ENCODE measurements around the gene THSD4.

Gene THSD4

DNA sequence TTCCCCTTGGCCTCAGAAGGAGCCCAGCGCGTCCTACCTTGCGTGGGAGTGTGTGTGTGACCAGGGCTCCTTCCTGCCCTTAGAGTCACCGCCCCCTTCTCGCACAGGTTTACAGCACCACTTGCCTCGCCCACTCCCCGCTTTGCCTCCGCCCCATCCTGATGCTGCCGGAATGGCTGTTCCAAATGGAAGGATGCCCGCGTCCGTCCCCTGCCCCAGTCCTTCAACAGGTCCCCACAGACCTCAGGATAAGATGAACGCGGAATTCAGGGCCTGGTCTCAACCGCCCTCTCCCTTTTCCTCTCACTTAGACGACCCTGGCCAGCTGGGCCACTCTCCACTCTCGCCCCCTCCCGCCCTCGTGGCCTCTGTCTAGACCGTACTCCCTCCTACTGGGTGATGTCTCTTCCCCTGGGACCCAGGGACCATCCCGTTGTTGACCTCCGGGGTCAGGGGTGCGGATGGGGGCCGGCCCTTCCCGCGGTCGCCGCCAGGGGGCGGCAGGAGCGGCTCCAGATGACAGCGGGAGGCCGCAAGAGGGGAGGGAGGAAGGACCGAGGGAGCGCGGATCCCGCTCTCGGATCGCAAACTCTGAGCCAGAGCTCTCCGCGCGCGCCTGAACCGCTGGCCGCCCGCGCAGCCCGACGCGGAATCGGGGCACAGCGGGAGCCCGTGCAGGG lies at the start of gene THSD4:
Gene THSD4 (plus strand): TSS at position 585 of the 680 bp plus-strand sequence.
- Histone ChIP-seq H3K27ac (peak within 1 kb of the TSS in 7 of 21 experiments; percentile 5 to 61 (median 47)), H3K4me3 (peak within 1 kb of the TSS; percentile 25 to 57 (median 44))

DNA sequence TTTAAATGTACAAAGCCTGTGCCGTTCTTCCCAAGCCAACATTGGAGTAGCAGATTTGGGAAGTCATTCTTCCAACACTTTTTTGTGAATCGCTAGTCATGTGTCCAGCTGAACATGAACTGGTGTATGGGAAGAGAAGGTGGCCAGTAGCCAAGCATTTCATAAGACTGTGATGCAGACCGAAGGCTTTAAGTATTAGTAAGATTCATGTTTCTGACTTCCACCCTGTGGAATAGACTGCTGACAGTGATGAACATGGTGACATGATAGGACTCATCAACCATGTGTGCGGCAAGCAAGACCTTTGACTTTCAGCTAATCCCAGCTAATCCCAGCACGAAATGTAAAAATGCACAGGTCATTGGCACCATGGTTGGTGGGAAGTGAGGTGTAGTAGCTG lies 48.3 kb upstream of the THSD4 start:
- no peak overlapping the region for H3K27ac ChIP-seq

DNA sequence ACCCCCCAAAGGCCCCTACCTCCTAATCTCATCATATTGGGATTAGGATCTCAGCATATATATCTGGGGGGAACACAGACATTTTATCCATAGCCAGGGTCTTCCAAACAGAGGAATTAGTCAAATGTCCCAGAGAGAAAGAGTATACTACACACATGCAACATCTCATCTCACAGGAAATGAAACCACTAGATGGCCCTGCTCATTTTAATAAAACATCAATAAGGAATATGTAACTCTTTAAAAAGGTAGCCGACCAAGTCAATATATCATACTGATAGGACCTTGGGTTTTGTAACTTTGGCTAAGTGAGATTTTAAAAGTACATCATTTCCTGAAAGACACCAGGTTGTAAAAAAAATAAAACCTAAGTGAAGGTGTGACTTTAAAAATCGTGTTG lies 45.6 kb upstream of the THSD4 start:
- Histone ChIP-seq H3K27ac (no peak overlapping the region), H3K4me3 (no peak overlapping the region)

More for the DNA sequence above, 48.3 kb upstream of the THSD4 start:
- H3K4me3 ChIP-seq, result no peak overlapping the region

DNA sequence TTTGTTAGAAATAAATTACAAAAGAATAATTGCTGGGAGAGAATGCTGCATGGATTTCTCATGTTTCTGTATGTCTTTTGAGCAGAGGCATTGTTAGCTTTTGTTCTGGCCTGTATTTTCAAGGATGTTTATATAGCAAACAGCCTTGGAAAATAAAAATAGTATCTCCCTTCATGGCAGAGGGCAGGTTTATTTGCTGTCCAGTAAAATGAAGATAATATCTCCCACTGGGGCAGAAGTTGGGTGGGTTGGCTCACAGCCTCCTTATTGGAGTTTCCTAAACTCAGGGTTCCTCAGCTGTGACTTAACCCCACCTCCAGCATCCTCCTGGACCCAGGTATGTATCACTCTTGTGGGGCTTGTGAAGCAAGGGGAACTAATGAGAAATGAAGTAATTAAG lies 43.7 kb upstream of the THSD4 start:
- no peak overlapping the region for H3K27ac ChIP-seq
- H3K4me3 ChIP-seq, result no peak overlapping the region

DNA sequence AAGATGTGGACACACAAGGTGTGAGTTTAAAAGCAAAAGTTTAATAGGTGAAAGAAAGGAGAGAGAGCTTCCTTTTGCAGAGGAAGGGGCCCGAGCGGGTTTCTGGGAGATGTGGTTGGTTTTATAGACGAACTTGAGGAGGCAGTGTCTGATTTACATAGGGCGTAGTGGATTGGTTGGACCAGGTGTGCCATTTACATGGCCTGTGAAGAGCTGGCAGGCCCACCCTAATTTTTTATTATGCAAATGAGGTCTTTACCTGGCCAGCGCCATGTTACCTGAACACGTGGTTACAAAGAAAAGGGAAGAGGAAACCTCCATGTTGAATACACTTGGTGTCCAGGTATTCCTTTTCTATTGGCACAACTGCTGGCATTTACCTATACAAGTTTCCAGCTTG lies 42.8 kb upstream of the THSD4 start:
- Histone ChIP-seq H3K4me3 (no peak overlapping the region), H3K27ac (no peak overlapping the region)

DNA sequence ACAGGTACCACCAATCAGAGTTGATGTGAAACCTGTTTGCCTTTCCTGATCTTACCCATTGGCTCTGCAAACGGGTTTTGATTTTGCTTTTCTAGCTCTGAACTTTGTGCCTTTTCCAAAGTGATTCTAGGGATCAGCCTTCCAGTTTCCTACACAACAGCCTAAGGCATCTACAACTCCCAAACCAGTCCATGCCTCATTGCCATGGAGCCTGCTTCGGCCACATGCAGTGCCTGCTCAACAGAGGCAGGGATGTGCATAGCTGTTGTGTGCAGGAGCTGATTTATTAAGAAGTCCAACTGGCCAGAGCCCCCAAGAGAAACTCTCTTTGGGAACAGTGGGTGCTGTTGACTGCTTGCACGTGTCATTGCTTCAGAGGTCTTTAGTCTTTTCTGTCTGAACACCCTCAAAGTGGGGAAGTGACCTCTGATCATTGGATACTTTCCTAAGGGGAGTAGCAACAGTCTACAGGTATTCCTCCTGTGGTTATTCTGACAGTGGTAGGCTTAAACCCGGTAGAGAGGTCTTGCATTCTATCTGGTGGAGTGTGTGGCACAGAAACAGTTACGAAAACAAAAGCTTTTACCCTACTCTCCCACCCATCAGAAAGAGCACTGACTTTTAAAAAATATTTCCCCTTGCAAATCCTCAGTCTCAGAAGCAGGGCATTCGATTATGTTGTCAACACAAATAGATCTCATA lies 36.6 kb upstream of the THSD4 start:
- Histone ChIP-seq H3K4me3 (no peak overlapping the region), H3K27ac (peak overlapping the region in 3 of 21 experiments; percentile 28 to 63 (median 30))

DNA sequence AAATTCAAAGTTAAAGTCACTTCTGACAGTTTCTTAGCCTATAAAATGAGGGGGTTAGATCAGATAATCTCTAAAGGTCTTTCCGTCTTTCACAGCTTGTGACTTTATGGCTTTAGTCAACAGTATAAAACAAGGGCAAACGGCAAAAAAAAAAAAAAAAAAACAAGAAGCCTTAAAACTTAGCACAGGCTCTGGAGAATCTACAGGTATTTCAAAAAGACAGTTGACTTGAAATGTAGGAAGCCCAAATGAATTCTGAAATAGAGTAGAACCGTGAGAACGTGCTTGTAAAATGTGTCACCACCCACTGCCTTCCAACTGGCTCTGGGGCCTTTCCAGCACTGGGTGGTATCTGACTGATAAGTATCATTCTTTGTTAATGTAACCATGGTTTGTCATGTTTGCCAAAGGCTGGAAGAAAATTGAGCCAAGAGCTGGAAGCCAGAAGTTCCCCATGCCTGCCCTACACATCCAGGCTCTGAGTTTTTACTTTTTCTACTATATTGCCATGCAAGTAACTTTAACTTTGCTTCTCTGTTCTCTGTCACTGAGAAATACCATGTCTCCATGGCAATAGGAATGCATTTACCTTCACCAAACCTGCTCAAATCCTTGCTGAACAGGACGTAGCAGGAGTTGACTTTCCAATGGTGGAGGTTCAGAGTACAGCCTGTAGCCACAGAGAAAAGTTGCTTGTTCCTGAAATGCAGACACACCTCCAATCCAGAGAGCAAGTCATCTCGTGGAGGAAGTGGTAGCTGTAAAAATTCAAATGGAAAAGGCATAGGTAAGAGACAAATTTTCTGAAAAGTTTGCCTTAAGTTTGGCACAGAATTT lies 35.8 kb upstream of the THSD4 start:
- Histone ChIP-seq H3K4me3 (no peak overlapping the region), H3K27ac (peak overlapping the region in 4 of 21 experiments; percentile 6 to 63 (median 44))

DNA sequence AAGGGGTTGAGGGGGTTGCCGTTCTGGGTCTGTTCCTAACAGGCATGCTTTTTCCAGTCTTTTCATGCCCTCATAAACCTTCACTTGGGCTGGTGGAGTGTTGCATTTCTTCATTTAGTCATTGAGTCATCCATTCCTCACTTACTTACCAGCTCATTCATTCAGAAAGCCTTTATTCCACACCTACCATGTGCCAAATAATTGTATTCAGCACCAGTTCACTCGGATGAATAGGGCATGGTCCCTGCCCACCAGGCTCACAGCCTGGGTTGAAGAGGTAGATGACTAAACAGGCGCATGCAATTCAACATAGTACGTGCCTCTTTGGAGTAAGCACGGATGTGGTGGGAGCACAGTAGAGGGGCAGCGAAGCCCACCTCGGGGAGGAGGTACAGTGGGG lies 35.1 kb upstream of the THSD4 start:
- peak overlapping the region in 5 of 21 experiments; percentile 6 to 63 (median 39) for H3K27ac ChIP-seq

DNA sequence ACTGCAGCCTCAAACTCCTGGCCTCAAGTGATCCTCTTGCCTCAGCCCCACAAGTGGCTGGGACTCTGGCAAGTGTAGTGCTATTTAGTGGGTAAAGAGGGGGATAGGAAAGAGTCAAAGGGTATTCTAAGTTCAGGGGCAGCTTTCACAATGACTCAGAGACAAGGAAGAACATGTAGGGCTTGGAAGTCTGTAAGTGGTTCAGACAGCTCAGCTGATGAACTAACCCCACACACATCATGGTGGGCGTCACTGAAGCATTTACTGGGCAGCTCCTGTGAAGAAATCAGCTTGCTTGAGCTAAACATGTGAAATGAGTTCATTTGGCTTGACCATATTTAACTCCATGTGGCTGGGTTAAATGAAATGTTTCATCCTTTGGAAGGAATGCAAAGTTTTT lies 34.6 kb upstream of the THSD4 start:
- peak overlapping the region in 1 of 21 experiments; percentile 32 for H3K27ac ChIP-seq
- no peak overlapping the region for H3K4me3 ChIP-seq

More for the DNA sequence above, 35.1 kb upstream of the THSD4 start:
- H3K4me3 ChIP-seq, result no peak overlapping the region

DNA sequence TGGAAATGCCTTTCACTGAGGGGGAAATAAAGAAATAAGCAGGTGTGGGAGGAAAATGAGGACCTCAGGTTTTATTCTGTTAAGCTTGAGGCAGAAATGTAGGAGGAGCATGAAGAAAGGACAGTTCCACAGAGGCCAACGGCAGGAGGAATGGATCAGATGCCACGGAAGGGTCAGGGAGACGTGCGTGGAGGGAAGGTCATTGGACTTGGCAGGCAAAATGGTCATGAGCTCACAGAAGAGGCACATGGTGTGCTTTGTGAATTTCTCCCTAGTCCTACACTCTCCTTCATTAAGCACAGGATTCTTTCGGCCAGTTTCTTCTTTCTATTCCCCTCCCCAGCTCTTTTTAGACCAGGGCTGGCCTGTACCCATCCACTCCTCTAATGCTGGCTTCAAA lies 32.5 kb upstream of the THSD4 start:
- Histone ChIP-seq H3K27ac (peak overlapping the region in 4 of 21 experiments; percentile 17 to 76 (median 48)), H3K4me3 (no peak overlapping the region)

DNA sequence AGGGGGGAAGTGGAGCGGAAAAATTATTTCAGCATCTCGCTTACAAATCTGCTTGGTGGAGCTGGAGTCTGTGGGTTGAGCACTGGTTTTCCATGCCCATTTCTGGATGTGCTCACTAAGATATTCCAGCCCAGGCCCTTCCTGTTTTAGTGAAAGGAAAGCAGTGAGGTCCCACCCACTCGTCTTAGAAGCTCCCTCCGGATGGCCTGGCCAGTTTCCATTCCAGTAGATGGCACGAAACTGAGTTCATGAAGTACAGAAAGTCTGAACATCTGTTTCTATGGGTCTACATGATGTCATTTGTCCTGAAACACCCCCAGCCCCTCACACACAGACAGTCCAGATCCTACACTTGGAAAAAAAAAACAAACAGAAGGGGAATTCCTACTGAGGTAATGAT lies 31.9 kb upstream of the THSD4 start:
- peak overlapping the region in 4 of 21 experiments; percentile 17 to 76 (median 48) for H3K27ac ChIP-seq

DNA sequence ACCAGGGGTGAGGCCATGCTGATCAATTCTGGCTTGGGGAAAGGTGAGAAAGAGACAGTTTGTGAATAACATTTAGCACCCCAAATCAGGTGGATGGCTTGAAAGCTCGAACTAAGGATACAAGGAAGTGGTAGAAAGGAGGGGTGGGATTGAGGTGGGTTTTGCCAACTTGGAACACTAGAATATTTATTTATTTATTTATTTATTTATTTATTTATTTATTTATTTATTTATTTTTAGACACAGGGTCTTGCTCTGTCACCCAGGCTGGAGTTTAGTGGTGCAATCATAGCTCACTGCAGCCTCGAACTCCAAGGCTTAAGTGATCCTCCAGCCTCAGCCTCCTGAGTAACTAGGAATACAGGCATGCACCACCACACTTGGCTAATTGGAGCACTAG lies 31.0 kb upstream of the THSD4 start:
- Histone ChIP-seq H3K27ac (no peak overlapping the region), H3K4me3 (no peak overlapping the region)

More for the DNA sequence above, 31.9 kb upstream of the THSD4 start:
- no peak overlapping the region for H3K4me3 ChIP-seq

DNA sequence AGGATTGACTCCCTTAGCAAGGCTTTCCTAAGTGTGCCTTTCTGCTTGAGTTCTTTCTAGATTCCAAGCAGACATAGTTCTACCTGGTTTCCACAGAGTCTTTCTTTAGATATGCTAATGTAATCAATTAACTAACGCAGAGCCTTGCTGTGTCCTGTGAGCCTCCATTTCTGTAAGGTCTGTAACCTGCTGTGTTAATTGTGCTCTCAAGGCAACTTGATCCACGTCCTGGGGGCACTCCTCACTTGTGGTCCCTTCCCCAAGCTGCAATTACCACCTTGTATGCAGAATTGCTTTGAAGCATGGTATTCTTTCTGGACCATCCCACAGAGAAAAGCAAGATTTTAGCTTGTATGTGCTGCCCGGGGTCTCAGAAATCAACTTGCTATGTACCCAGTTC lies 29.5 kb upstream of the THSD4 start:
- H3K4me3 ChIP-seq, result no peak overlapping the region

DNA sequence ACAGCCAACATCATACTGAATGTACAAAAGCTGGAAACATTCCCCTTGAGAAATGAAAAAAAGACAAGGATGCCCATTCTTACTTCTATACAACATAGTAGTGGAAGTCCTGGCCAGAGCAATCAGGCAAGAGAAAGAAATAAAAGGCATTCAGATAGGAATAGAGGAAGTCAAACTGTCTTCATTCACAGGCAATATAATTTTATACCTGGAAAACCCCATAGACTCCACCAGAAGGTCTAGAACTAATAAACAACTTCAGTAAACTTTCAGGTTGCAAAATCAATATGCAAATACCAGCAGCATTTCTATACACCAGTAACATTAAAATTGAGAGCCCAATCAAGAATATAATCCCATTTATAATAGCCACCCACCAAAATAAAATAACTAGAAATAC lies 27.1 kb upstream of the THSD4 start:
- Histone ChIP-seq H3K4me3 (no peak overlapping the region), H3K27ac (no peak overlapping the region)

More for the DNA sequence above, 29.5 kb upstream of the THSD4 start:
- no peak overlapping the region for H3K27ac ChIP-seq

DNA sequence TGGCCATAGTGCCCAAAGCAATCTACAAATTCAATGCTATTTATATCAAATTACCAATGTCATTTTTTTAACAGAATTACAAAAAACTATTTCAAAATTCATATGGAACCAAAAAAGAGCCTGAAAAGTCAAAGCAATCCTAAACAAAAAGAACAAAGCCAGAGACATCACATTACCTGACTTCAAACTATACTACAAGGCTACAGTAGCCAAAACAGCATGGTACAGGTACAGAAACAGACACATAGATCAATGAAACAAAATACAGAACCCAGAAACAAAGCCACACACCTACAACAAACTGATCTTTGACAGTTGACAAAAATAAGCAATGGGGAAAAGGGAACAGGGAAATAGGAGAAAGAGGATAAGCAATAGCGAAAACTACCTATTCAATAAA lies 26.6 kb upstream of the THSD4 start:
- Histone ChIP-seq H3K4me3 (no peak overlapping the region), H3K27ac (no peak overlapping the region)

DNA sequence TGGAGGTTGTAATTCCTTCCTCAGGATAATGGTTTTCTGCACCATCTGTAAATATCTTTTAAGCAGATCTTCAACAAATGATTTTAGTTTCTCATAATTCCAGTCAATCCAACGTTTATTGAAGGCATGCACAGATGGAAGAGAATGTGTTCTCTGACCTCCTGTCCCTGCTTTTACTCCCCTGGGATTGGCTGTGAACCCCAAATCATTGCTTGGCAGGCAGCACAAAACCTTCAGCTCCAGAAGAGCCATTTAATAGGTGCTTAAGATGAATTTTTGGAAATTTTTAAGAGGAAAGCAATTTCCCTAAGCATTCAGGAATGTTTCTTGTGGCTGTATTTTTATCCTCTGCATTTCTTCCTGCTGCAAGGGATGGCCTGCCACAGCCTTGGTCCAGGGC lies 25.5 kb upstream of the THSD4 start:
- no peak overlapping the region for H3K4me3 ChIP-seq

DNA sequence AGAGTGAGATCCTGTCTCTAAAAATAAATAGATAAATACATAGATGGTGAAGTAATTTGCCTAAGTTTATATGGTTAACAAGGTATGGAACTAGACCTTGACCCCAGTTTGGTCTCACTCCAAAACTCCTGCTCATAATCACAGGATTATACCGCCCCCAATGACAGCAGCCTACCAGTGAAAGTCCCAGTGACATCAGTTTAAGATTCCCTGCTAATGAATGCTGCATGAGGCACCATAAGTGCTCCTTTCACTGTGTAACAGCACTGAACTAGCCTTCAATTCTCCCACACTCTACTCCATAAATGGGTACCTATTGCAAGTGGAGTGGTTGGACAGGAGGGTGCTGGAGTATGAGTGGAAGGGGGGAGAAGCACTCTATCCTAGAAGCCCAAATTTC lies 23.7 kb upstream of the THSD4 start:
- H3K4me3 ChIP-seq, result no peak overlapping the region

More for the DNA sequence above, 25.5 kb upstream of the THSD4 start:
- no peak overlapping the region for H3K27ac ChIP-seq

DNA sequence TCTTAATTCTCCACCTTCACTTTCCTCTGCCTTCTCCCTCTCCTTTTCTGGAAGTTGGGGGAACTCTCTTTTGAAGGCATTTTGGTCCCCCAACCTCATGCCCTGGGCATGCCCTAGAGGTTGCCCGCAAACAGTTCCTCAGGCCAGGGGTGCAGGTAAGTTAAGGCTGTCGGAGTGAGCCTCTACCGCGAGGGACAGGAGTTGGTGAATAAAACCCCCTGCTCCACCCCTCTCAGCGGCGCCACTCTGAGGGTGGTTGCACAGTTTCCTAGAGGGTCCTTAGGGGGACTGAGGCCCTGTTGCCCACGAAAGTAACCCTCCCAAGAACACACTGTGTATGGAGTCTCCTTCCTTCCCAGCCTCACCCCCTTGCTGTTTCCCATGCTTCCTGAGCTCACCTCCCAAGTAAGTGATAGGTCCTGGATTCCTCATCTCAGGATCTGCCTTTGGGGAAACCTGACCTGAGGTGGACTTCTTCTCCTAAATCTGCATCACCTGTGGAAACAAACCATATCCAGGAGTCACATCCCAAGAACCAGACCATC lies 23.1 kb upstream of the THSD4 start:
- Histone ChIP-seq H3K4me3 (no peak overlapping the region), H3K27ac (no peak overlapping the region)

More for the DNA sequence above, 23.7 kb upstream of the THSD4 start:
- H3K27ac ChIP-seq, result no peak overlapping the region

DNA sequence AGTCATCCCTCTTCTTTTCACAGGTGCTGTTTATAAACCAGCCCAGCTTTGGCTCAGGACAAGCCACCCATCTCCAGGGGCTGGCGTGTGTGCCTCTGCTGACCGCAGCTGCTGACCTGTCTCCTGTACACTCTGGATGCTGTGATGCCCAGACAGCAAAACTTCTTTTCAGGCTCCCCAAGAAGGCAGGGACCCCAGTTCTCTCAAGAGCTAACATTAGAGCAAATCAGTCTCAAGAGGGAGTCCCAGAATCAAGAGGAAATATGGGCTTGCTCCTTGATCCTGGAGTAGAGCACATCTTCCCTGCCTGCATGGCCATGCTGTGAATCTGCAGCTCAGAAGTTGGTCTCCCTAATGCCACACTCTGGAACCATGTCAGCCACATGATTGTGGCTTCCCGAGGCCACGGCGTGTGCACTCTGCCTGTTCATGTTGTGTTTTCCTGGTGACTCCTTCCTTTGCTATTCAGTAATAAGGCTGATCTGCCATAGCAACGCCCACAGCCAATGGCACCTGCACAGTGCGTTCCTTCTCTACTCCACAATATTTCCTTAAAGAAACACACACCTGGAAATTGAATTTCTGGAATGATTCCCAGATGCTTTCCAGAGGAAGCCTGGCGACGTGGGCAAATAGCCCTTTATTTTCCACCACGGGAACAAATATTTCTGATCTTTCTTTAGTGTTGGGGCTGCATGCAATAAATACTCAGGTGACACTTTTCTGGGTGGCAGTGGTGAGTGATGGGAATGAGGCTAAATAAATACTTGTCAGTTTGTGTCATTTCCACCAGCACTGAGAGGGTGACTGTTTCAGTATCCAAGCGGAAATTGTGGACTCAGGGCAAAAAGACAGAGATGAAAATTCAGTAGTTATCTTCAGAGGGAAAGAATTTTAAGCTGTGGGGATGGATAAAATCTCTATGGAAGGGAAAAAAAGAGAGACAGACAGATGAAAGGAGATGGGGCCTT lies 21.9 kb upstream of the THSD4 start:
- Histone ChIP-seq H3K4me3 (no peak overlapping the region), H3K27ac (peak overlapping the region in 1 of 21 experiments; percentile 17)
